CD4-positive, alpha-beta T cell treated with Interleukin-21 for 1 hour (primary cell): ENCODE measurements around the gene SLC12A2.

Source experiments
- DNase-seq: peaks from one replicate; pipeline ENCODE4 v3.0.0-alpha.2; 2020

SLC12A2 gene

DNA sequence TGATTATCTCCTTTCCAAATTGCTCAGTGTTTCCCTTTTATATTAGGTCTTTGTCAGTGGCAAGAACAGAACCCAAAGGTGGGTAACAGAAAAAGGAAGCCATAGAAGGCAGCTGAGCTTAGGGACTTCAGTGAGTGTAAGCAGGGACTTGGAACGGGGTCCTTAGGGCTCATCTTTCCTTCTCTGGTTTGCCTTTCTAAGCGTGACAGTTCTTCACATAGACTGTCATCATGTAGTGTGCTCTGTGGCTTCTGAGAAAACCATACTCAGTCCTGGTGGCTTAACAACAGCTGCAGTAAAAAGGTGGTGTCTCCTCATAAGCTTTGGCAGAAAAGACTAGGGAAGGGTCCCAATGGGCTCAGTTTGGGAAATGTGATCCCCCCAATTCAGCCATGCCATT, 108.8 kb downstream of the SLC12A2 start:
- no peak for DNase-seq

DNA sequence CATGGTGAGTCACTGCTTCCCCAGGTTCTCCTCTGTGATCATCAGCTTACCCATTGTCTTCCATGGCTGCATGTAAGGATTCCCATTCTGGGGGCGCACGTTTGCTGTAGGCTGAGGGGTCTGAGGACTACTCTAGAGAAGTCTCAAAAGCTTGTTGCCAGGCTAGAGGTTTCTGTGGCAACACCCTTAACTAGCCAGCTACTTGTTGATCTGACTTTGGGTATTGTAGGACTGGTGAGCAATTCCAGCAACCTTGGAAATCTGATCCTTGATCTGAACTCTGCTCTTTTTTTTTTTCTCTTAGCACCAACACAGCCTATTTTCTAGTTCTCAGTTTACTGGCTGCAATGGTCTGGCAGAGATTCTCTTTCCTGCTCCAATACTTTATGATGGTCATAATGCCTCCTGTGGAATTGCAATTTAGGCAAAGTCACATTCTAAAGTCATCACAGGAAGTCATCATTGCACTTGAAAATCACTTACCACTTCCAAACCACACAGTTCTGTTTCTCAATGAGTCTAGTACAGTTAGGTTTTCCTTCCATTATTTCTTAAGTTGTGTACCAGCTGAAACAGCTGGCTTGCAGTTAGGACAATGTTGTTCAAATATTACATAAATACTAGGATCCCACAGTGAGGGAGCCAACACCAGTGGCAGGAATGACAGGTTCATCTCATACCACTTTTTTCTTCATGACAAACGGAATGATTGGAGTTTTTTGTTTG, 110.3 kb downstream of the SLC12A2 start:
- no peak for DNase-seq

DNA sequence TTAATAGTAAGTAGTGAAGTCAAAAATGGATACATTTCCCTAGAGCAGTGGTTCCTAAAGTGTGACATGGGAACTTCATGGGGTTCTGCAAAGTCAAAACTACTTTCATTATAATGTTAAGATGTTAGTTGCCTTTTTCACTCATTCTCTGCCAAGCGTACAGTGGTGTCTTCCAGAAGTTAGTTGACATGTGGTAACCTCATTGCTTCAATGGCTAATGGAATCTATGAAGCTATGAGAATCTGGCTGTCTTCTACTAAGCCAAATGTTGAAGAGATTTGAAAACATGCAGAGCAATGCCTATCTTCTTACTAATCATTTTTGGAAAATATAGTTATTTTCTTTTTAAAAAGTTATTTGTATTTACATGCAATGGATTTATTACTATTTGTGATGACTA, 111.8 kb downstream of the SLC12A2 start:
- DNase-seq, result no peak

DNA sequence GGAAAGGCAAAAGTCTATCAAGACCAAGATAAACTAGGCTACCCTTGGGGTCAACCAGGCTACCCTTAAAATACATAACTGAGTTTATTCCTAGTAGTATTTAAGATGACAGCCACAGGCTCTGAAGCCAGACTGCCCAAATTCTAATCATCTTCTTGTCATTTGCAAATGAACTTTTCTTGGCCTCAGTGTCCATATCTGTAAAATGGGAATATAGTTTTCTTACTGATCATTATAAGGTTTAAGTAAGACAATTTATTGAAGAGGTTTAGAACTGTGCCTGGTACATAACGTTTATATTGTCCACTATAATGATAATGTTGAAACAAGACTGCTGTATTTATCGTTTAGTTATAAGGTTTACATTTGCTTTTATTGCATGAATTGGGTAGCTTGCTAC, 112.5 kb downstream of the SLC12A2 start:
- no peak for DNase-seq

DNA sequence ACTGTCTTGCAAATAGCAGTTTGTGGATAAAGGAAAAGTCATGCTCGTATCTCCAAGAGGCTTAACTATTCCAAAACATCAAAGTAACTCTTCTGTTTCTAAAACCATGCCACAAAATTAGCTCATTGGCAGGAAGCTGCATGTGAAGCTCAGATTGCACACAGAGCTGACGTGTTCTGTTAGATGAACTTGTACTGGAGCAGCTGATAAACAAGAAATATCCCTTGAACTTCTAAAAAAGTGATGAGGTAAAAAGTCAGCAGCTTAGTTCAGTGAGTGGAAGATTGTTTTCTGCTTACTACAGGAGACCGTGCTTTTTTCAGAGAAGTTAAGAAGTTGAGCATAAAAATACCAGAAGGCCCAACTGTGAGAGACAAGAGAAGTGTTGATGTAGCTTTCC, 113.2 kb downstream of the SLC12A2 start:
- DNase-seq, result peak; percentile 24

DNA sequence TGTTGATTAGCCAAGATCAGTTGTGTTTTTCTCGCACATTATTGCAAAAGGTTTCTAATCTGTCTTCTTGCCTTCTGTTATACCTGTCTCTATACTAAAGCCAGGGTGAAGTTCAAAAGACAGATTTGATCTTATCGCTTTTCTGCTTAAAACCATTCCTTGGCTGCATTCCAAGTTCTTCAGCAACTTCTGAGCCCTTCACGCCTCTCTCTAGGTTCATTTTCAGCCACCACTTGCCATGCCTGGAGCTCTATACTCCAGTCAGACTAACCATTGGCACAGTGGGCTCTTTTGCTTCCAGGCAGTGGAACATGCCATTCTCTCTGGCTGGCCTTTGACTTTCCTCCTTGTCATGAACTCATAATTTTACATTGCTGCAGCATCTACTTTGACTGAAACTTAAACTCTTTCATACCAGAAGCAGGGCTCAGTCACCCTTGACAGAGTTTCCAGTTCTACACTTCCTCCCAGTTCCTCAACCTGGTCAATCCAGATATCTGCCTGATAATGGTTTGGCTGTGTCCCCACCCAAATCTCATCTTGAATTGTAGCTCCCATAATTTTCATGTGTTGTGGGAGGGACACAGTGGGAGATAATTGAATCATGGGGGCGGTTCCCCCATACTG, 114.4 kb downstream of the SLC12A2 start:
- peak; percentile 39 for DNase-seq

DNA sequence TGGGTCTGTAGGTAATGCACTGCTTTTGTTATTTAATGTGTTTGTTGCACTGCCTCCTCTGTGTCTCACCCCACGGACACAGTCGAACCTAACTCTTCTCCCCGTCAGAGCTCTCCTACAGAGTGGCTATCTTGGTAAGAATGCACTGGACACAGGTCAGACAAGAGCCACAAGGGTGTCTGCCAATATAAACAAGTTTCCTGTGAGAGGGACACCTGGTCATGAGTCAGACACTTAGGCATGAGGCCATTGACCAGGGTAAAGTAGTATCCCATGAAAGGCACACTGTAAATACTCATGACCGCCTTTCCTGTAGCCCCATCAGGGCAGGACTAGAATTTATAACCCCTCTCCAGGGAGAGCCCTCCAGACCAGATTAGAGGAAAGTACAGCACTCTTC, 115.5 kb downstream of the SLC12A2 start:
- no peak for DNase-seq

DNA sequence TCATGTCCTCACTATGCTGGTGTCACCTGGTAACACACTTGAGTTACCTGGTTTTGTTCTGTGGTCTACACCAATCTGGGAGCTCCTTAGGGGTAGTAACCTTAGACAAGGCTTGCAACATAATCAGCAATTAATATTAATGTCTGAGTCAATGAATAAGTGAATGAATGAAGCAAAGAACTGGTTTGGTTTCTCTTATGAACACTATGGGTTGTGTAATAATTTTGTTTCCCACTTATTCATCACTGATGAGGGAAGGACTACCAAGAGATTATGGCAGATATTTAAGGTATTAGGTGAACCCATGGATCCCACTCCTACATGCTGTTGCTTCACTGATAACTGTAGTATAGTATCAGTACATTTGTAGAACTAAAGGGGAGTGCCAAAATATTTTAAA, 116.0 kb downstream of the SLC12A2 start:
- no peak for DNase-seq

DNA sequence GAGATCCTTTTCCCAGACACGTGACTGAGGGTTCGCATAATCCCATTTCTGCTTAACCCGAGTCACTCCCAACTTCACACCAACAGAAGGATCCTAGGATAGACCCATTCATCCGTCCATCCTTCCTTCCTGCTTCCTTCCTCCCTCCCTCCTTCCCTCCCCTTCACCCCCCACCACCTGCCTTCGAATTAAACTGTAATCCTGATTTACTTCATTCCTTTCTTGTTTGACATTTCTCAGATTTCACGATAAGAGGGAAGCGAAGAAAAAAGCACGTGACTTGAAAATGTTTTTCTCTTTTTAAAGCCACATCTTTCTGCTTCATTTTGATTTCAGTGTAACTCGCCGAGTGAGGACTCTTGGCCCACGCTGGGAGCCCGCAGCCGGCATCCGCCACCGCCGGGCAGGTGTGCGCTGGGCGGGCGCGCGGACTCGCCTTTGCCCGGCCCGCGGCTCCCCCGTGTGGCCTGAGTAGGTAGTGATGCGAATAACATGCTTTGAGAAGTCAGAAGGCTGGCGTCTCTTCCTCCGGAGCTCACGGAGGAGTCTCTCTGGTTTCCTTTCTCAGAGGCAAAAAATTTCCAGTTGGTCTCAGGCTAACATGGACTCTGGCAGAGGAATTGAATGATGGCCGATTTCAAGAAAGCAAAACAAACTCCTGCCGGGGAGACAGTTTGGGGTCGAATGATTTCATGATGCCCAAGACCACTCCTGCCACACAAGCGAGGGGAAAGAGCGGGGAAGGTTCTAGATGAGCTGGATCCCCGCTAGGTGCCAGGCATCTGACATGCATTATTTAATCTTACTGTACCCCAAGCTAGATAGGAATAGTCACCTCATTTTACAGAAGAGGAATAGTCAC, 117.7 kb downstream of the SLC12A2 start:
- peak; percentile 79 for DNase-seq

DNA sequence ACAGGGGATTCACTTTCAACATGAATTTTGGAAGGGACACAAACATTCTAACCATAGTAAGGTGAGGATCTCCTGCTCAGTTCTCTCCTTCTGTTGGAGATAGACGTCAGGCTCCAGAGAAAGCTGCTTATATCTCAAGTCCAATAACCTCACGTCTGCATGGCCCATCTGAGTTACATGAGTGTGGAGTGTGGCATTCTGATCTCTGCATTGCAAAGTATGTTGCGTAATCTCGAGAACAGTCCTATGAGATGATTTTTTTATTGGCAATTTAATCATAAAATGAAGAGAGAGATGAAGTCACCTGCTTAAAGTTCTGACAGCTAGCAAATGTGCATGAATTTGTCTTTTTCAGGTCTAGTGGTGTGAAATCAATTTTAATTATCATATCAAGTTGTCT, 118.8 kb downstream of the SLC12A2 start:
- DNase-seq, result no peak

DNA sequence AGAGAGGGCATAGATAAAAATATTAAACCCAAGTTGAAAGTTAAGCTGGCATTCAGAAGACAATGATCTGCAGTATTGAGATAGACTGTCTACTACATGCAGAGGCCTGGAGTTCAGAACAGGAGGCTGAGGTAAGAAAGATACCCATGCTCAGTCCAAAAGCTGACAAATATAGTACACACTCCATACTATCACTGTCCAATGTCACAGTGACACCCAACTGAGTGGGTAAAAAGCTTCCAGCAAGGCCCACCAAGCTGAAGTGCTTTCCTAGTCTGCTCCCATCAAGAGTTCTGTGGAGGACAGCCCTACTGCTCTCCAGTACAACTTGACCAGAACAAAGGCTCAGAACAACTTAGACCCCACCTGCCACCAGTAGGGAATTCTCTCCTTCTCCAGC, 124.9 kb downstream of the SLC12A2 start:
- no peak for DNase-seq

DNA sequence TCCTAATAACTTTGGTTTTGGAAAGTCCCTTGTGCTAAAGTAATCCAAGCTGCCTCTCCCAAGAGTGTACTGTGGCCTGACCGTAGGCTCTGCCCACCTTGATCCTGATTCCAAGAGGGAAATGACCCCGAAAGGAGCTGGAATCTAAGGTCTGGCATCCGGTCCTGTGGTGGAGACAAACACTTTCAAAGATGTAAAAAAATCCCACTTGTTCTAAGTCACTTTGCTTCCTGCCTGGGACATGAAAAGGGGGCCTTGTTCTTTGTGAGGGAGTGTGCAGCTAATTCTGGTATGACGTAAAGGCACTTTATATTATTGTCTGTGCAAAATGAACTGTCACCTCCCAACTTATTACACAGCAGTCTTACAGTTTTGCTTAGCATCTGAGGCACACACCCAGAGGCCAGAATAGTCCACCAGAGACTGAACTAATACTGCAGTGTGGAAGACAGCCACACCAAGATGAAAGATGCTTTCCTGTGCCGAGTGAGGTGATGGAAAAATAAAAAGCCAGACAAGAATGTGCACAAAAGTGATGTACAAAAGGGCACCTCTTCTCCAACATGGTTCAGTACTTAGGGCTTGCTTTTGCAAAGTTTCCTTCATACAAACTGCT, 128.7 kb downstream of the SLC12A2 start:
- no peak for DNase-seq

DNA sequence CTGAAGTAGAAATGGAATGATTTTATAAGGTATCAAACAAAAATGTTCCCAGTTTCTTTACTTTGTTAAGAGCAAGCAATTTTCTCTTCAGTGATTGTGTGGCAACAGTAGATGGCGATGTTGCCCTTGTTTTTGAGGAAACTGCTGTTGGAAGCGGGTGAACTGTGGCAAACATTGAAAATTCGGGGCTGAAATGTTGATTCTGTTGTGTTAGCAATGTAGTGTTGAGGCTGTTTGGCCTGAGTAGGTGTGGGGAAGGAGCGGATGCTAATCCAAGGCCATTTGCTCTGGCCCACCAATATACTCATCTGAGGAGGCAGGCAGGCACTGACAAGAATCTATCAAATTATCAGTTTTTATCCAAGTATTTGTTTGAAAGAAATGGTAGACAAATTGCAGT, 129.8 kb downstream of the SLC12A2 start:
- peak; percentile 34 for DNase-seq

DNA sequence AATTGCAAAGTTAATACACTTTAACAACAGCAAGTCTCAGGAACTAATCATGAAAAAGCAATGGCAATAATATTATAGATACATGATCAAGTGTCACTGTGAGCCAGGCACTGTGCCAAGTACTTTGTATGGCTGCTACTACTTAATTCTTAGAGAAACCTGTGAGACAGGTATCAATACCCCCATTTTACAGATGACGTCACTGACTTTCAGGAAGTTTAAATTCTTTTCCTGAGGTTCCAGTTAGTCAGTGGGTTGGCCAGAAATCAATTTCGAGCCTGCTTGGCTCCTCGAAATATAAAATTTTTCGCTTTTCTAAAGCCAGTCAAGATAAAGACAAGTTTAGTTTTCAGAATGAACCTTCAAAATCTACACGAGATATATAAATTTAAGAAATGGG, 130.3 kb downstream of the SLC12A2 start:
- DNase-seq, result no peak

DNA sequence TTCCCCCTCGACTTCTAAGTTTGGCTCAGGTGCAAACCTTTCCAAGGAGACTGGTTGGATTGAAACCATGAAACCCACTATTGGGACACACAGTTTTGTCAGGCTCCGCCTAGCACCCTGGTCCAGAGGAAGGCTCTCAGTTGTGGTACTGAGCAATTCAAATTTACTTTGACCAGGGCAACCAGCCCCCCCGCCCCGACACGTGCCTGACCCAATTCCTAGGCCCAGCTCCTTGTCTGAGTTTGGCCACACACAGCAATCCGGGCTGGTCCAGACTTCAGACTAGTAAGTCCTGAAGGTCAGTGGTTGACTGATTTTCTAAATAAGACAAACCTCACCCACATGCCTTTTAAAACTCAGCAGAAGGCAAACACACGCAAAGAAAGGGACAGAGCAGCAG, 132.7 kb downstream of the SLC12A2 start:
- no peak for DNase-seq

DNA sequence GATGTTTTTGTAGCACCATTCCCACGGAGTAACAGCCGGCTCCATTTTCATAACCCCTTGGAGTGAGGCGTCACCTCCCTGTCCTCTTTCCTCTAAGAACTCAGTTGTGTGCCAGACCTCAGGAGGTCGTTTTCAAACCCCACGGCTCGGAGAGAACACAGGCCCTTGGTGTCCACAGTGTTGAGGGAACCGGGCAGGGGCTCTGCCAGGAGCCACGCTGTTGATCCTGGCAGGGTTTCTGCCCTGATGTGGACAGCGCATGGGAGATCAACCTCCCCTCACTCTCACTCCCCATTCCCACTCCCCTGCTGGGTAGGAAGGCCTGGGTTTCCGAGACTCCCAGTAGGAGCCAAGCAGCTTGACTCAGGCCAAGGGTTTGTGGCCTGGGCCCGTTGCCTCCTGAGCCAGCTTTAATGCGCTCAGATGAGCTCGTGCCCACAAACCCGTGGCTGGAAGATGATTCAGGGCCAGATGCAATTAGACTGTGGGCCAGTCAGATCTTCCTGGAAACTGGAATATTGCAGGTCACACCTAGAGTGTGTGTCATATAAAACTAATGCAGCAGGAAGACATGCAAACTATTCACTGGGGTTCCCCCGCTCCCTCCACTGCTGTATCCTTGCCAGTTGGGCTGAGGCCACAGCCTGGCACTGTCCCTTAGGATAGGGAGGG, 133.4 kb downstream of the SLC12A2 start:
- no peak for DNase-seq

DNA sequence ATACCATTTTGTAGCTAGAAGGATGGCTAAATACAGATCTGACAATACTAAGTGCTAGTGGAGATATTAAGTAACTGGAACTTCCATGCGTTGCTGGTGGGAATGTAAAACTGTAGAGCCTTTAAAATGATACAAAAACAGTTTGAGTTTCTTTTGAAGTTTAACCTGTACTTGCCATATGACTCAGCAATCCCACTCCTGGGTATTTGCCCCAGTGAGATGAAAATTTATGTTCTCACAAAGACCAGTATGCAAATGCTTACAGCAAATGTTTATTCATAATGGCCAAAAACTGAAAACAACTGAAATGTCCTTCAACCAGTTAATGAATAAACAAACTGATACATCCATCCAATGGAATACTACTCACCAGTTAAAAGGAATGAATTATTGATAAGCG, 137.3 kb downstream of the SLC12A2 start:
- DNase-seq, result no peak

DNA sequence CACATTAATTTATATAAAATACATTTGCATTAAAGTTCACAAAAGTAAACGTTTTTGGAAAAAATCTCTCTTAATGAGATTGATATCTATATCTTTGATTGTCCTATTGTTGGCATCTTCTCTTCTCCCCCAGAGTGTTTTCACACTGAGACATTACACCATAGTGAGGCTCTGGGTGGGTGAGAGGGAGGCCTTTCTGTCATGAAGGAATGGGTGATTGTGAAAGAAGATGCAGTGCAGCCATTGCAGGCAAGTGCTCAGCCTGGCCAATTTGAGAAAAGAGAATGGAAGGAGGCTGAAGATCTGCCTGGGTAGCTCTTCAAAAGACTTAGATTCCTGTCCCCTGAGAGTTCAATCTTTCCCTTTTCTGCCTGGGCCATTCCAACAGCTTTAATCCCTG, 140.8 kb downstream of the SLC12A2 start:
- DNase-seq, result no peak

DNA sequence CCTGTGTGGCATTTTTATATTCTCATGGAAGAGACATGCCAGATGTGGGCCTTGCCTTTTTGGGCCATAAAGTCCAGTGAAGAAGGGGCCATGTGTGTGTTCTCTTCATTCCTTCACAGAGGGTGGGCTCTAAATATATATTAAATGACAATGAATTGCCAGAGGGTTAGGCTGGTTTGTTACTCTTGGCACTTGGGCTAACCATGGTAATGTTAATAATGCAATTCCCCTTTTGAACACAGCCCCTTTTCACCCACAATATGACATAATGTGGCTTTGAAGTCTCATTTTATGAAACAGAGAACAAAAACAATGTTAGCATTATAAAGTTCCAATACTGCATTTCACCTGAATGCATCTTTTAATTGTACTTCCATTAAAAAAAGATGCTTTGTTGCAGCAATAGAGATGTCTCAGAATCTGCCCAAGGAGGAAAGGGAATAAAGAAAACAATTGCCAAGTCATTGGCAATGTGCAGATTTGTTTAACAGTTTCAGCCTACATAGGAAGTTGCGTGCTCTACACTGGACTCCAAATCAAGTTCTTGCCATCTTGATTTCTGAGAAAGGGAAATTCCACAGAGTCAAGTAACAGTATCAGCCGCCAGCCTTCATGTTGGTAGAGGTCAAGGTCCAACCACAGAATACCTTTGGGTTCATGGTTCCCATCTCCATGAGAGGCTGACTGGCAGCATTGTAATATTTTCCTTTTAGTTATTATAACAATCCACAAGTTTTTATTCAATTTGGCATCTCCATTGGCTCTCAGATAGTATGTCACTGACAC, 141.9 kb downstream of the SLC12A2 start:
- DNase-seq, result no peak

DNA sequence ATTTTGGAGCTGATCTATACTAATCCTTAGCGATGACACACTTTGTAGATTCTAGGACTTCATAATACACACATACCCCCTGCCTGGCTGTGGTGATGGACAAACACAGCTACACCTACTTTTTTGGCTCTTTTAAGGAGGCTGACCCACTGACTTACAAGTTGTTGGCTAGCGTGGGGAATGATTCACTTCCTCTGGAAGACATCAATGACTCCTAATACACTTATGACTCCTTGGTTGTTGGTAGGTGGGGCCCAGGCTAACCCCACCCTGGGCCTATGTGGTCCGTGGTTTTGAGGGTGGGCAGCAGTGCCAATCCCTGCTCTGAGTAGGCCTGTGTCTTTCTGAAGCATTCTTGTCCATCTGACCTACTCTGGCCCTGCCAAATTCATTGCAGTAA, 144.4 kb downstream of the SLC12A2 start:
- DNase-seq, result no peak

DNA sequence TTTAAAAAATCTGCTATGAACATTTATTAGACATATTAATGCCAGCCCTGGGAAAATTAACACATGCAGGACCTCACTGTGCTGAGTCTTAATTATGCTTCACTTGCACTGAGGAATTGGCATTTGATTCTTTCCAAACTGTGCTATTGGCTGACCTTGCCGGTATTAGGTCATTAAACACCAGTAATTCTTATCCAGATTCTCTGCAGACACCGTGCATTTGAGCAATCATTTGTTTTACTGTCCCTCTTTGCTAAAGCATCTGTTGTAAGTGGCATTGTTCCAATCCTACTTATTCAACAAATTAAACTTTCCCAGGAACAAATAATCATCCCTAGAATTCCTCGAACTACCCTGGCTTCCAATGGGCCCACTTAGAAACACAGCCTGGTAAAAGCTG, 145.0 kb downstream of the SLC12A2 start:
- no peak for DNase-seq
